ENCODE data around the gene SH3RF1. TPM values are rescaled to one million over a fixed set of nuclear protein-coding genes. Genes with fewer than 3 reads are reported as not detected.
A peak's percentile ranks its signal among the peaks of the same experiment; 100 is the strongest.

SH3RF1 gene
- total RNA-seq, 4 donors from 2014 or later, result 5.9 to 41.2 (median 15.0) TPM

DNA sequence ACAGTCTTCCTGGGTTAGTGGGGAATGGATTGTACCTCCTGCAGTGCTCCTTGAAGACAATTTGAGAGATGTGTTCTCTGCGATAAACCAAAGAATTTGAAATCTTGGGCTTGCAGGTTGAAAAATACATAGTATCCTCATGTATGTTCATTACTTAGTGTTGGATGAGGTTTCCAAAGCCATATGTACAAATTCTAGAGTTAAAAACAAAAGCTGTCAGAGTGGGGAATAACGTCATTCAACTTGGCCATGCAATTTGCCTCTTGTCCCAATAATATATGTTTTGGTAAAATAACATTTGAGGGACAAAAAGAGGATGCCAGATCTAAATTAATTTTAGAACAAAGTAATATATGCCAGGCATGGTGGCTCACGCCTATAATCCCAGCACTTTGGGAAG is 209.4 kb downstream of the SH3RF1 start:
- H3K27me3 ChIP-seq, result no peaks in the 10 kb centered on the region
- H3K9me3 ChIP-seq, result no peaks in the 10 kb centered on the region
- TF ChIP-seq, protein P1, sequence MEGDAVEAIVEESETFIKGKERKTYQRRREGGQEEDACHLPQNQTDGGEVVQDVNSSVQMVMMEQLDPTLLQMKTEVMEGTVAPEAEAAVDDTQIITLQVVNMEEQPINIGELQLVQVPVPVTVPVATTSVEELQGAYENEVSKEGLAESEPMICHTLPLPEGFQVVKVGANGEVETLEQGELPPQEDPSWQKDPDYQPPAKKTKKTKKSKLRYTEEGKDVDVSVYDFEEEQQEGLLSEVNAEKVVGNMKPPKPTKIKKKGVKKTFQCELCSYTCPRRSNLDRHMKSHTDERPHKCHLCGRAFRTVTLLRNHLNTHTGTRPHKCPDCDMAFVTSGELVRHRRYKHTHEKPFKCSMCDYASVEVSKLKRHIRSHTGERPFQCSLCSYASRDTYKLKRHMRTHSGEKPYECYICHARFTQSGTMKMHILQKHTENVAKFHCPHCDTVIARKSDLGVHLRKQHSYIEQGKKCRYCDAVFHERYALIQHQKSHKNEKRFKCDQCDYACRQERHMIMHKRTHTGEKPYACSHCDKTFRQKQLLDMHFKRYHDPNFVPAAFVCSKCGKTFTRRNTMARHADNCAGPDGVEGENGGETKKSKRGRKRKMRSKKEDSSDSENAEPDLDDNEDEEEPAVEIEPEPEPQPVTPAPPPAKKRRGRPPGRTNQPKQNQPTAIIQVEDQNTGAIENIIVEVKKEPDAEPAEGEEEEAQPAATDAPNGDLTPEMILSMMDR (IDR thresholded peaks at IDR 0.05), result no peak
- TF ChIP-seq POLR2A (IDR thresholded peaks at IDR 0.05), result no peak
- no peaks in the 10 kb centered on the region for H3K36me3 ChIP-seq
- H3K27ac ChIP-seq, result peak overlapping the region in 1 of 2 donors; percentile 86
- H3K4me1 ChIP-seq, result no peaks in the 10 kb centered on the region
- no peak for DNase-seq
- H3K4me3 ChIP-seq, result no peak overlapping the region
- intact Hi-C loops (cut with DNase I; ENCODE audit: low total_unique reads), result no loop called here

DNA sequence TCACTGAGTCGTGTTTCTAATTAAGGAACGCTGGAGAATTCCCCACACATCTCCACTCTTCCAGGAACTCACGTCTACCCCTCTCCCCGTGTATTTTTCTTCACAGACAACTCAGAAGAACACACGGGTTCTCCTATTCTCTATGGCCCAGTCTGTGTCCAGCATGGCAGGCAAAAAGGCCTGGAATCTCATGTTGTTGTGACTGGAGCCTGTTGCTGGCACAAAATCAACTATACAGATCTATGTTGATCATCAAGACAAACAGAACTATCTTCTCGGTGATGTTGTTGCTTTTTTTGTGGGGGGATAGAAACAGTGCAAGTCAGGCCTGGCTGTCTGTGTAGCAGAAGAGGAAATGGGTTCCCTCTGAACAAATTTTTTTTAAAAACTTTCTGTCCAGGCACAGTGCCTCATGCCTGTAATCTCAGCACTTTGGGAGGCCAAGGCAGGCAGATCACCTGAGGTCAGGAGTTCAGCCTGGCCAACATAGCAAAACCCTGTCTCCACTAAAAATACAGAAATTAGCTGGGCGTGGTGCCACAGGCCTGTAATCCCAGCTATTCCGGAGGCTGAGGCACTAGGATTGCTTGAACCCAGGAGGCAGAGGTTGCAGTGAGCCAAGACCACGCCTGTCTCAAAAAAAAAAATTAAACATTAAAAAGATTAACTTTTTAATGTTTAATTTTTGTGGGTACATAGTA is 210.2 kb downstream of the SH3RF1 start:
- Histone ChIP-seq H3K4me3 (no peak overlapping the region), H3K9me3 (no peaks in the 10 kb centered on the region), H3K36me3 (no peaks in the 10 kb centered on the region), H3K4me1 (no peaks in the 10 kb centered on the region), H3K27ac (peak overlapping the region; percentile 50 to 67), H3K27me3 (no peaks in the 10 kb centered on the region)
- intact Hi-C loops (cut with DNase I; ENCODE audit: low total_unique reads), result no loop called here
- TF ChIP-seq, protein P1 (IDR thresholded peaks at IDR 0.05), result no peak
- TF ChIP-seq POLR2A (IDR thresholded peaks at IDR 0.05), result no peak
- DNase-seq, result no peak

DNA sequence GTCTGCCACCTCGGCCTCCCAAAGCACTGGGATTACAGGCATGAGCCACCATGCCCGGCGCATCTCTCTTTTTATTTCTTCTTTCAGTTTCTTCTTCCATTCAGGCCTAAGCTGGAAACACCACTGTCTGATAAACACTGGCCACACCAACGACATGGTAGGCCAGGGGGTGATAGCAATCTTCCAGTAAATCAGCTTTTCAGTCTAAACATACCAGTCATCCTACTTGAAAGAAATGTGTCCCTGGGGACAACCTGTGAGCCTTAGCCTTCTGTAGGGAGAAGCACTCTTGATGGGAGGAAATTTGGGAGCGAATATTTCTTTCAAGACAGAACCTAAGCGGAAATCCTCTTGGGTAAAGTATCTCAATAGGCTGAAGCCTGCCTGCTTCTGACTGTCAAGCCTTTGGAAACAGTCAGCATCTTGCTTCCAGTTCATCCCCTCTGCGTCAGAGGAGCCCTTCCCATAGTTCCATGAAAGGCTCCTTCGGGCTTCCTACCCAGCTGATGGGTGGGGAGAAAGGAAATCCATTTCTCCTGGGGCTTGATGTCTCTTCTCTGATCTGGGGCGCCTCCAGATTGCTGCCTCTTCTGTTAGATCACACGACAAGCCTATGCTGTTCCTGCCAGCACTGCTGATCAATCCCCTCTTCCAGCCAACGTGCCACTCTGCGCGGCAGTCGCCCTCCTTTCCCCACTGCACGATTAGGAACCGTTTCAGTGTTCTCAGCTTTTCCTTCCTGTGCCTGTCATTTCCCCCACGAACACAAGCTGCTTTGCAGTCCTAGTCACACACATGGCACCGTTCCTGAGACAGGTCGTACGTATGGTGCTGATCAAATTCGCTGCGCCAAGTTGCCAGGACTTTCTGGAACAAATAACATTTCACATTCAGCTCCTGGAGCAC is 211.2 kb downstream of the SH3RF1 start:
- DNase-seq, result peak; percentile 20 to 29
- H3K27me3 ChIP-seq, result no peaks in the 10 kb centered on the region
- H3K36me3 ChIP-seq, result no peaks in the 10 kb centered on the region
- no peak overlapping the region for H3K4me3 ChIP-seq
- H3K27ac ChIP-seq, result peak overlapping the region; percentile 50 to 67
- TF ChIP-seq, protein P1 (IDR thresholded peaks at IDR 0.05), result no peak
- TF ChIP-seq POLR2A (IDR thresholded peaks at IDR 0.05), result no peak
- no peaks in the 10 kb centered on the region for H3K9me3 ChIP-seq
- intact Hi-C loops (cut with DNase I; ENCODE audit: low total_unique reads), result no loop called here
- no peaks in the 10 kb centered on the region for H3K4me1 ChIP-seq

DNA sequence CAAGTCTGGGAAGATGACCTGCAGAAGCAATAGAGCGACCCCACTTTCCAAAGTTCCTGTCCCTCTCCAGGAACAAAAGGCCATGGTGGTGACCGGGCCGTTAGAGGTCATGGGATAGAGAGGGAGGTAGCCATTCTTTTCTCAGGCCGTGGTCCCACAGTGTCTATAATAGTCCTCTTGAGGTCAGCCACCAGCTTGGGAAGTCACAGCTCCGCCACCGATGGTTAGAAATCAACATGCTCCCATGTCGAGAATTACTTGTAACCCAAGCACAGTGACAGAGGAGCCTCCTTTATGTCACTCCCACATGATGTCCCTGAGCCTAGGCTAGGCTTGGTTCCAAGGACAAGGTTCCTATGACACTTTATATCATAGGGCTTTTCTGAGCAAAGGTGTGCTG is 212.4 kb downstream of the SH3RF1 start:
- H3K36me3 ChIP-seq, result no peaks in the 10 kb centered on the region
- DNase-seq, result peak in 1 of 2 donors; percentile 19
- TF ChIP-seq POLR2A (IDR thresholded peaks at IDR 0.05), result no peak
- TF ChIP-seq, protein P1 (IDR thresholded peaks at IDR 0.05), result no peak
- intact Hi-C loops (cut with DNase I; ENCODE audit: low total_unique reads), result no loop called here
- H3K4me3 ChIP-seq, result no peak overlapping the region
- peak overlapping the region in 1 of 2 donors; percentile 67 for H3K27ac ChIP-seq
- no peaks in the 10 kb centered on the region for H3K4me1 ChIP-seq
- H3K27me3 ChIP-seq, result no peaks in the 10 kb centered on the region
- H3K9me3 ChIP-seq, result no peaks in the 10 kb centered on the region

DNA sequence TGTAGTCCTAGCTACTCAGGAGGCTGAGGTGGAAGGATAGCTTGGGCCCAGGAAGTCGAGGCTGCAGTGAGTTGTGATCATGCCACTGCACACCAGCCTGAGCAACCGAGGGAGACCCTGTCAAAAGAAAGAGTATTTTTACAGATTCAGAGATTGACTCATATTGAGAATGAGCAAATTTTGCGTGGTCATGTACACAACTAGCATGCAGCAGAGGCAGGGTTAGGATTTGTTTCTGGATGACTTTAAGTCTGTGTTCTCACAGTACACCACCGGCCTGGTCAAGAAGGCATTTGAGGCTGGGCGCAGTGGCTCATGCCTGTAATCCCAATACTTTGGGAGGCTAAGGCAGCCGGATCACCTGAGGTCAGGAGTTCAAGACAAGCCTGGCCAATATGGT is 215.9 kb downstream of the SH3RF1 start:
- H3K4me1 ChIP-seq, result peaks cover 4 to 8% of the 10 kb centered on the region in 2 donors
- no peaks in the 10 kb centered on the region for H3K27me3 ChIP-seq
- TF ChIP-seq POLR2A (IDR thresholded peaks at IDR 0.05), result no peak
- TF ChIP-seq, protein P1 (IDR thresholded peaks at IDR 0.05), result no peak
- H3K27ac ChIP-seq, result no peak overlapping the region
- no peak overlapping the region for H3K4me3 ChIP-seq
- no peak for DNase-seq
- H3K9me3 ChIP-seq, result no peaks in the 10 kb centered on the region
- no peaks in the 10 kb centered on the region for H3K36me3 ChIP-seq
- intact Hi-C loops (cut with DNase I; ENCODE audit: low total_unique reads), result no loop called here

Measured in uterus (tissue), 4 donors.